Upper lobe of left lung (tissue), 6 donors: Measurements from ENCODE around the gene ROPN1L. TPM values are rescaled to one million over a fixed set of nuclear protein-coding genes. Genes with fewer than 3 reads are reported as not detected.
A peak's percentile ranks its signal among the peaks of the same experiment; 100 is the strongest.
"Not testable (repeated sequence)": the region's sequence is repeated elsewhere in the genome, so short reads cannot be mapped to it uniquely, and the experiment has no call there.

ENCODE experiments used
- ATAC-seq, 2 donors: fragments of 200-7000 bp; cut with Tn5 transposase; one replicate each; pipeline ENCODE4 v1.9.1; 2022; ENCODE audit warnings: mild to moderate bottlenecking in 2 of 2, moderate library complexity in 2 of 2; ENCODE audit not compliant: low FRiP score in 2 of 2
- DNase-seq, 2 donors: peaks; one replicate each; pipeline ENCODE4 v3.0.0-alpha.2; 2019 to 2020
- H3K27ac ChIP-seq, 4 donors: fragments of 200-600 bp; sonication (generic); one replicate each; pipeline ENCODE4 v1.5.1; 2016 to 2019
- H3K27me3 ChIP-seq, 4 donors: fragments of 200-600 bp; sonication (generic); one replicate each; pipeline ENCODE4 v1.5.1; 2017 to 2019
- H3K36me3 ChIP-seq, 4 donors: fragments of 200-600 bp; sonication (generic); one replicate each; pipeline ENCODE4 v1.5.1; 2016 to 2019
- H3K4me1 ChIP-seq, 4 donors: fragments of 200-600 bp; sonication (generic); one replicate each; pipeline ENCODE4 v1.5.1; 2018 to 2019
- H3K4me3 ChIP-seq, 4 donors: fragments of 200-600 bp; sonication (generic); one replicate each; pipeline ENCODE4 v1.5.1; 2017 to 2019; ENCODE audit warnings: mild to moderate bottlenecking in 2 of 4, moderate library complexity in 1 of 4
- H3K9me3 ChIP-seq, 4 donors: fragments of 200-600 bp; sonication (generic); one replicate each; pipeline ENCODE4 v1.5.1; 2018 to 2019
- EP300 ChIP-seq, 4 donors: sonication (generic); formaldehyde crosslinking; IDR thresholded peaks; one replicate each; pipeline ENCODE4 v1.5.1; 2017; ENCODE audit warnings: antibody characterized with exemption in 4 of 4, control low read depth in 2 of 4
- POLR2A ChIP-seq, 4 donors: fragments of 450-650 bp; IDR thresholded peaks; one replicate each; pipeline ENCODE4 v1.5.1; 2016 to 2017; ENCODE audit warnings: antibody characterized with exemption in 4 of 4, mild to moderate bottlenecking in 2 of 4
- POLR2AphosphoS5 ChIP-seq, 2 donors: sonication (generic); formaldehyde crosslinking; IDR thresholded peaks; one replicate each; pipeline ENCODE4 v1.5.1; 2017; ENCODE audit warnings: antibody characterized with exemption in 2 of 2
- WGBS, 2 donors: methylation state at CpG; one replicate each; pipeline ENCODE4 v1.1.5; 2017 to 2018; 5-methylcytosine and 5-hydroxymethylcytosine counted together
- total RNA-seq, 6 donors: library from RNA; depleted of rRNA in 4 of 6; stranded (reverse); fragments of >200 nt in 4 of 6; gene quantifications; one replicate each; pipeline versions ENCODE4 v1.1.0 to v1.2.1, GENCODE V29; 2016 to 2021
- TF ChIP-seq, protein P1 (sequence below), 6 experiments: fragments of 450-650 bp in 4 of 6; fragments of 200-600 bp in 2 of 6; sonication (generic) in 2 of 6; IDR thresholded peaks; one replicate each; pipeline ENCODE4 v1.5.1; 2016 to 2019; ENCODE audit warnings: antibody characterized with exemption in 6 of 6
- donor health status: DM: no; HTN: no; CAD: no; lungs with moderate emphysema.
- donor health status: DM: no; HTN: yes; CAD: no; lungs with severe emphysema.

The ROPN1L gene
- total RNA-seq, 6 donors from 2014 or later = 0.89 to 70.3 (median 13.6) TPM

DNA sequence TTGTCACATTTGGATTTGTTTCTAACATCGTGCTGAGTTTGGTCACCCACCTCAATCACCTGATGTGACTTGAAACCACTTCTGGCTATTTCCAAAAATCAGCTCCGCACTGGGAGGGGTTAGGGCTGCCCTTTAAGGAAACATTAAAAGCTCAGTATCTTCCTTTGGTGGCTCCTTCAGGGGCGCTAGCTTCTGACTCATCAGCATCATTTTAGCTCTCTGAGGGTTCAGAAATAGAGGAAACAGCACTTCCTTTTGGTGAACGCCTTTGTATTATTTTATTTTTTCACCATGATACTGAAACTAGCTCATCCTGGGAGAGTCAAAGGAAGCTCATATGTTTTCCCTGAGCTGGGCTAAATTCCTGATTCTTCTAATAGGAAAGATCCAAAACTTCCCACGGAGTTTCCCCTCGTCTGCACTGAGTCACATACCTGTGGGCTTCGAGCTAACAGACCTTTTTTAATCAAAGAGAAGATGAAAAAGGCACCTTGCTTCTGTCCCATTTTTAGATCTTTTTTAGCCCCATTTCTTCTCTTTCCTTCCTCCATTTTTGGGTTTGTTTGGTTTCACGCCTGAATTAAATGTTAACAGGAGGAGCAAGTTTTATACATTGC is 48.2 kb downstream of the ROPN1L start:
- DNase-seq = no peak
- no peak overlapping the region for H3K4me3 ChIP-seq
- TF ChIP-seq, protein P1, sequence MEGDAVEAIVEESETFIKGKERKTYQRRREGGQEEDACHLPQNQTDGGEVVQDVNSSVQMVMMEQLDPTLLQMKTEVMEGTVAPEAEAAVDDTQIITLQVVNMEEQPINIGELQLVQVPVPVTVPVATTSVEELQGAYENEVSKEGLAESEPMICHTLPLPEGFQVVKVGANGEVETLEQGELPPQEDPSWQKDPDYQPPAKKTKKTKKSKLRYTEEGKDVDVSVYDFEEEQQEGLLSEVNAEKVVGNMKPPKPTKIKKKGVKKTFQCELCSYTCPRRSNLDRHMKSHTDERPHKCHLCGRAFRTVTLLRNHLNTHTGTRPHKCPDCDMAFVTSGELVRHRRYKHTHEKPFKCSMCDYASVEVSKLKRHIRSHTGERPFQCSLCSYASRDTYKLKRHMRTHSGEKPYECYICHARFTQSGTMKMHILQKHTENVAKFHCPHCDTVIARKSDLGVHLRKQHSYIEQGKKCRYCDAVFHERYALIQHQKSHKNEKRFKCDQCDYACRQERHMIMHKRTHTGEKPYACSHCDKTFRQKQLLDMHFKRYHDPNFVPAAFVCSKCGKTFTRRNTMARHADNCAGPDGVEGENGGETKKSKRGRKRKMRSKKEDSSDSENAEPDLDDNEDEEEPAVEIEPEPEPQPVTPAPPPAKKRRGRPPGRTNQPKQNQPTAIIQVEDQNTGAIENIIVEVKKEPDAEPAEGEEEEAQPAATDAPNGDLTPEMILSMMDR (IDR thresholded peaks at IDR 0.05) = no peak
- TF ChIP-seq POLR2AphosphoS5 (IDR thresholded peaks at IDR 0.05) = no peak
- TF ChIP-seq POLR2A (IDR thresholded peaks at IDR 0.05) = no peak
- no peak for TF ChIP-seq EP300 (IDR thresholded peaks at IDR 0.05)
- H3K27me3 ChIP-seq = no peaks in the 10 kb centered on the region
- peaks cover 3 to 10% (median 6%) of the 10 kb centered on the region in 4 donors for H3K9me3 ChIP-seq
- H3K27ac ChIP-seq = no peak overlapping the region
- H3K4me1 ChIP-seq = peaks cover 15 to 38% (median 30%) of the 10 kb centered on the region in 4 donors
- ATAC-seq = peak in 1 of 2 donors; percentile 63
- no peaks in the 10 kb centered on the region for H3K36me3 ChIP-seq
- 37 to 40% methylated on average over 8 of the region's 8 CpGs for WGBS, 2 donors

DNA sequence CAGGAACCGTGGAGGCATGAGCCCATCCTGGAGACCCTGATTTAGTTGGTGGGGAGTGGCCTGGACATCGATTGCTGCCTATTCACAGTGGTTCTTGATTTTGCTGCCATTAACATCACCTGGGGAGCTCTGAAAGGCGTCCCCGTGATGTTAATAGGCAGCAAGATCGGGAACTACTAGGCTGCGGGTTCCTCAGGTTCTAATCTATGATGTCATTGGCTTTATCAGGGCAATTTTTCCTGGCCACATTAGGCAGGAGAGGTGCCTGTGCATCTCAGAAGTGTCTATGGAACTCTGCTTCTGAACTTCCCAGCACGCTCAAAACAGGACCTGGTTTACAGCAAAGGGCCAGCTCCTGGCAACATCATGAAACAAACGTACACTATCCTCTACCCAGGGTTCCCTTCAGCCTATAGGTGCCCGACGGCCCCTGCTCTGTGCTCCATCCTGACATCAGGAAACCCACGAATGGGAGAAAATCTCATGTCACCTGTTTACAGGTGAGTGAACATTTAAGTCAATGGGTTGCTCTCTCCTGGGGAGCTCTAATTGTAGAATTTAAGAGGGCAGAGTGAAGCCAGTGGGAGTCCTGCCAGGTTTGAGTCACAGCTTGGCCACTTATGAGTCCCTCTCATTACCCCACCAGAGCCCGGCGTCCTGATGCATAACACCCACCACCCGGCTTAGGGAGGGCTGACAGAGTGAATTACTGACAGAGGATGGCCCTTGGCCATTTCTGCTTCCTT is 49.4 kb downstream of the ROPN1L start:
- ATAC-seq = no peak

DNA sequence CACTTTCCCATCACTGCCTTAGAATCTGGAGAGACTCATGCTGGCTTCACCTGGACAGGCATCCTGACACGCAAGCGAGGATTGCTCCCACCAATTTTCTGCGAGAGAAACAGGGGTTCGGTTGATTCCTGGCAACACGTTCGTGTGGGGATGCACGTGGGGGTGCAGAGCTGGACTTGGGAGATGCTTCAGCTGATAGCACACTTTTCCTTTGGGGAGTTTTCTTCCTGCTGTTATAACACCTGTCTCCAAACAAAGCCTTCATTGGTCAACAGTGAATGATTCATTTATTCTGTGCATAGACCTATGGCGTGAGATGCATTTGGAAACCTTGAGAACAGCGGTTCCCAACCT is 50.0 kb downstream of the ROPN1L start:
- no peaks in the 10 kb centered on the region for H3K27me3 ChIP-seq
- H3K4me1 ChIP-seq = peaks cover 14 to 23% (median 19%) of the 10 kb centered on the region in 4 donors
- WGBS, 2 donors = 85 to 88% methylated on average over 9 of the region's 9 CpGs
- ATAC-seq (no peak), DNase-seq (no peak)
- no peak overlapping the region for H3K4me3 ChIP-seq
- H3K36me3 ChIP-seq = no peaks in the 10 kb centered on the region
- TF ChIP-seq POLR2A (IDR thresholded peaks at IDR 0.05) (no peak), POLR2AphosphoS5 (IDR thresholded peaks at IDR 0.05) (no peak)
- H3K27ac ChIP-seq = no peak overlapping the region
- peaks cover 3 to 14% (median 9%) of the 10 kb centered on the region in 4 donors for H3K9me3 ChIP-seq

More for the DNA sequence above, 49.4 kb downstream of the ROPN1L start:
- Histone ChIP-seq H3K27me3 (no peaks in the 10 kb centered on the region), H3K36me3 (no peaks in the 10 kb centered on the region), H3K4me1 (peaks cover 15 to 29% (median 24%) of the 10 kb centered on the region in 4 donors), H3K9me3 (peaks cover 3 to 14% (median 9%) of the 10 kb centered on the region in 4 donors), H3K4me3 (no peak overlapping the region), H3K27ac (no peak overlapping the region)
- no peak for DNase-seq
- 84 to 87% methylated on average over 14 of the region's 14 CpGs for WGBS, 2 donors
- TF ChIP-seq, protein P1 (IDR thresholded peaks at IDR 0.05) = no peak
- TF ChIP-seq POLR2A (IDR thresholded peaks at IDR 0.05) (no peak), EP300 (IDR thresholded peaks at IDR 0.05) (no peak), POLR2AphosphoS5 (IDR thresholded peaks at IDR 0.05) (no peak)

DNA sequence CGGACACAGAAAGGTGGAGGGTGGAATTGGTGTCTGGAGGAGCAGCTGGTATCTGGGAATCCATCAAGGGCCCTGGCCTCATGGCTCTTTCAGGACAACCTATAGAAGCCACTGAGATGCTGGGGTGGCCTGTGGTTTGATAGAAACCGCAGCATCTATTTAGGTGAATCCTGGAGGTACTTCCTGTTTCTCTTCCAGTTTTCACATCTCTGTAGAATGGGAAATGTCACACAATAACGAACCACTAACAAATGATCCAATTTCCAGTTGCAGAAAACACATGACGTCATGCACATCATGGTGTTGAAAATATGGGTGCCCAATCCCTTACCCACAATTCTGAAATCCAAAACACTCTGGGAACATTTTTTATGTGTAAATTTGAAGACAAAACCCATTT is 52.2 kb downstream of the ROPN1L start:
- WGBS, 2 donors = 70 to 79% methylated on average over 4 of the region's 4 CpGs
- no peak overlapping the region for H3K4me3 ChIP-seq
- ATAC-seq = no peak

DNA sequence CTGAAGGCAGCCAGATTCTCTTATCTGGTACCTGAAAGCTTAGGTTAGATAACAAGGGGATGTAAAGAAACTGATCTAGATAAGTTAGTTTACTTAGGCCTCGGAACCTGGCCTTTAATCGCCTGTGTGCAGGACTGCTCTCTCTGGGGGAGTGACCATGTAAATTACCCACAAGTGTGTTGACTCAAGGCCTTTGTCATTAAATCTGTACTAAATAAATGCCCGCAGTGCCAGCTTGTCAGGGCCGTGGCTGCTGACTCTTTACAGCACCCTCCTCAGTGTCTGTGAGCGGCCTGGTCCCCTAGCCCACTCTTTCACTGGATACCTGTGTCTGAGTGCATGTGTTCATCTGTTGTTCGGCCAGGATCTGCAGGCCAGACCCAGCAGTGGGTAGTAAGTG is 52.8 kb downstream of the ROPN1L start:
- Histone ChIP-seq H3K4me1 (peaks cover 7 to 10% (median 10%) of the 10 kb centered on the region in 4 donors), H3K9me3 (peaks cover 3 to 14% (median 9%) of the 10 kb centered on the region in 4 donors)
- H3K4me3 ChIP-seq, H3K27me3 ChIP-seq, DNase-seq, ATAC-seq, H3K36me3 ChIP-seq, H3K27ac ChIP-seq: not testable (repeated sequence)
- WGBS, 2 donors = 77 to 86% methylated on average over 4 to 6 of the region's 6 CpGs

More for the DNA sequence above, 52.2 kb downstream of the ROPN1L start:
- Histone ChIP-seq H3K27ac (no peak overlapping the region), H3K36me3 (no peaks in the 10 kb centered on the region), H3K4me1 (peaks cover 10 to 15% (median 14%) of the 10 kb centered on the region in 4 donors), H3K9me3 (peaks cover 3 to 14% (median 9%) of the 10 kb centered on the region in 4 donors), H3K27me3 (no peaks in the 10 kb centered on the region)
- TF ChIP-seq, protein P1 (IDR thresholded peaks at IDR 0.05) = no peak
- no peak for TF ChIP-seq POLR2A (IDR thresholded peaks at IDR 0.05)
- no peak for TF ChIP-seq POLR2AphosphoS5 (IDR thresholded peaks at IDR 0.05)
- TF ChIP-seq EP300 (IDR thresholded peaks at IDR 0.05) = no peak
- no peak for DNase-seq
